Measurements from ENCODE around the gene TMPRSS6. TPM values are rescaled to one million over a fixed set of nuclear protein-coding genes. Genes with fewer than 3 reads are reported as not detected.
A peak's percentile ranks its signal among the peaks of the same experiment; 100 is the strongest.

The TMPRSS6 gene
- total RNA-seq, 2 donors from 2014 or later, result 0.22 to 0.31 TPM

DNA sequence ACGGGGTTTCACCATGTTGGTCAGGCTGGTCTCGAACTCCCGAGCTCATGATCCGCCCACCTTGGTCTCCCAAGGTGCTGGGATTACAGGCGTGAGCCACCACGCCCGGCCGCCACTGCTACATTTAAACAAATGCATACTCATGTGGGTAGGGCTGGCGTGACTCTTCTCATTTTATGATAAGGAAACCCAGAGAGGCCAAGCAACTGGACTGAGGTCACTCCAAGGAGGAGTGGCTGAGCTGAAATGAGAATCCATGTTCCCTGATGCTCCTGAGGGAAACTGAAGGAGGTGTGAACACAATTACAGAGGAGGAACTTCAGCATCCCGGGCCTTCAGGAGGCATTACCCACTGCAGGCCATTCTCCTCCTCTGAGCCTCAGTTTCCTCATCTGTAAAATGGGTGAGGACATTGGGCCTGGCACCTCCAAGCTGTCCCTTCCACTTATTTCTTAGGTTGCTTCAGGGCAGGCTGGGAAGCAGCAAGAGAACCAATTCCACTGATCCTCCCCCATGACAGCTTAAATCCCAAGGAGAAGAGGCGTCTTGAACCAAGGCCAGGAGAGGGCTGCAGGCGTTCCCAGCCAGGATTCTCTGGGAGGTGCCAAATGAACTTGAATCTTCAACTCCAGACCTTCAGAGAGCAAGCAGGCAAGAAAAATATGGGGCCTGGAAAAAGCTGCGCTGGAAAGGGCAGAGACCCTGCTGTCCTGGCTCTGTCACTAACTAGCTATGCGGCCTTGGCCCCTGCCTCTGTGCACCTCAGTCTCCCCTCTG is 93.2 kb downstream of the TMPRSS6 start:
- H3K27me3 ChIP-seq (ENCODE audit: control insufficient read depth, insufficient read depth, low read length, poor library complexity, severe bottlenecking), result no peaks in the 10 kb centered on the region
- H3K27ac ChIP-seq (ENCODE audit: low read depth, low read length), result no peak overlapping the region
- DNase-seq, result no peak
- H3K4me3 ChIP-seq (ENCODE audit: low read length), result no peak overlapping the region
- H3K36me3 ChIP-seq (ENCODE audit: control insufficient read depth, insufficient read depth, low read length), result peaks cover 18% of the 10 kb centered on the region
- no peak overlapping the region for H3K4me3 Mint-ChIP-seq
- peaks cover 11% of the 10 kb centered on the region for H3K4me1 ChIP-seq (ENCODE audit: control insufficient read depth, insufficient read depth, low read length)
- H3K36me3 Mint-ChIP-seq (ENCODE audit: low read depth), result peaks cover 19% of the 10 kb centered on the region
- H3K4me1 Mint-ChIP-seq, result peaks cover 15% of the 10 kb centered on the region
- no peaks in the 10 kb centered on the region for H3K9me3 Mint-ChIP-seq
- H3K27ac Mint-ChIP-seq, result no peak overlapping the region
- H3K9me3 ChIP-seq (ENCODE audit: control insufficient read depth, low read length), result no peaks in the 10 kb centered on the region
- 95 to 96% methylated on average over 7 to 14 of the region's 14 CpGs for WGBS, 2 experiments (ENCODE audit: insufficient coverage in 1 of 2, insufficient read length in 1 of 2)
- H3K9ac ChIP-seq (ENCODE audit: extremely low read depth, low read length, poor library complexity, severe bottlenecking), result no peak overlapping the region
- no peaks in the 10 kb centered on the region for H3K27me3 Mint-ChIP-seq (ENCODE audit: insufficient read depth)
- TF ChIP-seq, protein P1, sequence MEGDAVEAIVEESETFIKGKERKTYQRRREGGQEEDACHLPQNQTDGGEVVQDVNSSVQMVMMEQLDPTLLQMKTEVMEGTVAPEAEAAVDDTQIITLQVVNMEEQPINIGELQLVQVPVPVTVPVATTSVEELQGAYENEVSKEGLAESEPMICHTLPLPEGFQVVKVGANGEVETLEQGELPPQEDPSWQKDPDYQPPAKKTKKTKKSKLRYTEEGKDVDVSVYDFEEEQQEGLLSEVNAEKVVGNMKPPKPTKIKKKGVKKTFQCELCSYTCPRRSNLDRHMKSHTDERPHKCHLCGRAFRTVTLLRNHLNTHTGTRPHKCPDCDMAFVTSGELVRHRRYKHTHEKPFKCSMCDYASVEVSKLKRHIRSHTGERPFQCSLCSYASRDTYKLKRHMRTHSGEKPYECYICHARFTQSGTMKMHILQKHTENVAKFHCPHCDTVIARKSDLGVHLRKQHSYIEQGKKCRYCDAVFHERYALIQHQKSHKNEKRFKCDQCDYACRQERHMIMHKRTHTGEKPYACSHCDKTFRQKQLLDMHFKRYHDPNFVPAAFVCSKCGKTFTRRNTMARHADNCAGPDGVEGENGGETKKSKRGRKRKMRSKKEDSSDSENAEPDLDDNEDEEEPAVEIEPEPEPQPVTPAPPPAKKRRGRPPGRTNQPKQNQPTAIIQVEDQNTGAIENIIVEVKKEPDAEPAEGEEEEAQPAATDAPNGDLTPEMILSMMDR (conservative IDR thresholded peaks at IDR 0.05), result no peak

GRCh38 chr22:37015587-37015878 is 94.0 kb downstream of the TMPRSS6 start:
- no peaks in the 10 kb centered on the region for H3K27me3 ChIP-seq (ENCODE audit: control insufficient read depth, insufficient read depth, low read length, poor library complexity, severe bottlenecking)
- Mint-ChIP-seq H3K4me3 (no peak overlapping the region), H3K9me3 (no peaks in the 10 kb centered on the region), H3K27ac (no peak overlapping the region), H3K4me1 (peaks cover 15% of the 10 kb centered on the region), H3K36me3 (ENCODE audit: low read depth) (peaks cover 17% of the 10 kb centered on the region), H3K27me3 (ENCODE audit: insufficient read depth) (peaks cover 3% of the 10 kb centered on the region)
- H3K9ac ChIP-seq (ENCODE audit: extremely low read depth, low read length, poor library complexity, severe bottlenecking), result no peak overlapping the region
- H3K9me3 ChIP-seq (ENCODE audit: control insufficient read depth, low read length), result no peaks in the 10 kb centered on the region
- TF ChIP-seq, protein P1 (conservative IDR thresholded peaks at IDR 0.05), result peak; percentile 40
- H3K36me3 ChIP-seq (ENCODE audit: control insufficient read depth, insufficient read depth, low read length), result peaks cover 18% of the 10 kb centered on the region
- no peak for DNase-seq
- 91 to 96% methylated on average over 3 to 4 of the region's 4 CpGs for WGBS, 2 experiments (ENCODE audit: insufficient coverage in 1 of 2, insufficient read length in 1 of 2)
- no peak overlapping the region for H3K4me3 ChIP-seq (ENCODE audit: low read length)
- peaks cover 11% of the 10 kb centered on the region for H3K4me1 ChIP-seq (ENCODE audit: control insufficient read depth, insufficient read depth, low read length)
- H3K27ac ChIP-seq (ENCODE audit: low read depth, low read length), result no peak overlapping the region

Other genes with a start within 250 kb of the TMPRSS6 start
- not detected for gene NCF4, start 248.7 kb downstream of the TMPRSS6 start, total RNA-seq
- gene CSF2RB, start 196.1 kb downstream of the TMPRSS6 start, total RNA-seq, result not detected
- gene TST, start 90.3 kb downstream of the TMPRSS6 start, total RNA-seq, result 10 to 100 TPM; 38.2 to 48.3 TPM
- 10 to 100 TPM; 71.7 to 74.6 TPM for gene MPST, start 90.0 kb downstream of the TMPRSS6 start, total RNA-seq
- gene KCTD17, start 58.0 kb downstream of the TMPRSS6 start, total RNA-seq, result 10 to 100 TPM; 35.4 to 37.0 TPM
- under 1 TPM; 0.15 to 0.42 TPM for gene IL2RB, start 40.2 kb upstream of the TMPRSS6 start, total RNA-seq
- gene C1QTNF6, start 78.5 kb upstream of the TMPRSS6 start, total RNA-seq, result 10 to 100 TPM; 15.5 to 16.9 TPM
- under 1 TPM; 0.11 to 0.20 TPM for gene SSTR3, start 102.8 kb upstream of the TMPRSS6 start, total RNA-seq
- gene RAC2, start 134.6 kb upstream of the TMPRSS6 start, total RNA-seq, result 1 to 10 TPM; 4.5 to 5.6 TPM
- gene CYTH4, start 172.8 kb upstream of the TMPRSS6 start, total RNA-seq, result not detected

Data from endodermal cell (in vitro differentiated cells).